Measurements from ENCODE around the gene SPSB1.
A peak's percentile ranks its signal among the peaks of the same experiment; 100 is the strongest.

Gene SPSB1

DNA sequence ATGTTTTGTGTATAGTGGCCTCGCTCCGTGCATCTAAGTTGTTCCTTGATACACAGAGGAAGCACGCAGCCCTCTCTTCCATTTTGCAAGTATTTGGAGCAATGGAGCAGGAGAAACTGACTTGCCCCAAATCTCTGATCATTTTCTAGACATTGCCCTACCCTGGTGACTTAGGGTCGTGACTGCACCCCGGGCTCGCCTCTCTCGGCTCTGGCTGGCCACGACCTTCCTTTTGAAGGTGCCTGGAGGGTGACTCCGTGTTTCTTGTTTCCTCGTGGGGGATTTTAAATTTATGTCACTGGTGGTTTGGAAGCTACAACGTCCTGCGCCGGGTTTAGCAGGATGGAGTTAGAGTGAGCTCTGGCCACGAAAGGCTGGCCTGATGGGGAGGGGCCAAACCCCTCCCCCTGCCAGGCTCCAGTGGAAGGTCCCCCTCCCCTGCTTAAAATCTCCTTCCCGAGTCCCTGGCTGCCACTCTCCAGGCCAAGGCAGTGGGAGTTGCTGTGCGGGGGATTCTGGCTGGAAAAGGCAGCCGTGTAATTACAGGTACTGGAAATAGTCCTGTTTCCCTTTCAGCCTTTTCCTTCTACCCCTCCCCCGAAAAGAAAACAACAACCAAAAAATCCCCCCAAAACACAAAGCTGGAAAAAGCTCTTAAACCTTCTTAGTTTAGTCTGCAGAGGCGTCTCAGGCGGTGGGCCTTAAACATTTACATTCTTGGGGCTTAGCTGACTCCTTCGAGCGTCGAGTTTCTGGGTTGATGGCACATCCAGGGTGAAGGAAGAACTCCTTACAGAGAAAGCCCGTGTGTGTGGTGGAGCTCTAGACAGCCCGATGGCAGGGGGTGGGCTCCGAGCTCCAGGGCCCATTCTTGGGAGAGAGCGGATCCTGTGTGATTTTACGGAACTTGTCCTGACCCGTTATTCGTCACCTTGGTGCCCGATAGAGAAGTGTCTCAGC lies 28.1 kb downstream of the SPSB1 start:
- DNase-seq = no peak

DNA sequence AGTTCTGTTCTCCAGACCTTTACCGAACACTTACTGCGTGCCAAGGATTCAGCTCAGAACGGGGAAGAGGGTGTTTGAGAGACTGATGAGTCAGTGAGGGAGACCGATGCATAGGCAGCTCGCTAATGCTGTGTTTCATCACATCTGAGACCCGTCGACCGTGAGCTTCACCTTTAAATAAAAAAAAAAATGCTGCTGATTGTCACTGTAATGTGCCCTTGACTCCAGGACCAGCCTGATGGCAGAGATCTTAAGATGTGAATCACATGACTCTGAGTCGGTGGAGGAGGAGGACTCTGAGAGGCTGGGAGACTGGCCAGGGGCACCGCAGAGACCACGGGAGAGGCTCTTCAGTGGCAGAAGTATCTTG lies 28.8 kb downstream of the SPSB1 start:
- peak; percentile 15 for DNase-seq

DNA sequence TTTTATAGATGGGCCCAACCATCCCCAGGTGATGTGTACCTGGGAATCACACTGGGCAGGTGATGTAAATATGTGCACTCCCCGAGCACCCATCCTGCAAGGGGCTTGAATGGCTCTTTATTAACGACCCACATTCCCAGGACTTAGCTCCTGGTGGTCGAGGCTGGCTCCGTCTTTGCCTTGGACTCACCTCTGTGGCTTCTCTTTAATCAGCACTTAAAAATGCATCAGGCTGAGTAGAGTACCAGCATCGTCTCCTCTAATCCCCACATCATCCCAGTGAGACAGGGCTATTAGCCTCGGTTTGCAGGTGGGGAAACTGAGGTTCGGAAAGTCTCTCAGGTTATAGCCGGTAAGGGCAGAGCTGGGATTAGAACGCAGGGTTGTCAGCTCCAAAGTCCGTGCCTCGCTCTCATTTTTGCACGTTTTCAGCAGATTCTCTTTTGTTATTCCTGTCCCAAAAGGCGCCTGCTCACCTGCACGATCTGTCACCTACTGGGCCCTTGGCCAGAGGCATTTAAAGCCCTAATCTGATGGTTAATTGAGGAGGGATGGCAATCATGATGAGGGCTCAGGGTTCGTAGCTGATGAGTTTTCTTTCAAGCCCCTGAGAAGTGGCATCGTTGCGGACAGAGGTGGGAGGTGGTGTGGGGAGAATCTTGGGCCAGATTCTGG lies 29.4 kb downstream of the SPSB1 start:
- no peak for DNase-seq

DNA sequence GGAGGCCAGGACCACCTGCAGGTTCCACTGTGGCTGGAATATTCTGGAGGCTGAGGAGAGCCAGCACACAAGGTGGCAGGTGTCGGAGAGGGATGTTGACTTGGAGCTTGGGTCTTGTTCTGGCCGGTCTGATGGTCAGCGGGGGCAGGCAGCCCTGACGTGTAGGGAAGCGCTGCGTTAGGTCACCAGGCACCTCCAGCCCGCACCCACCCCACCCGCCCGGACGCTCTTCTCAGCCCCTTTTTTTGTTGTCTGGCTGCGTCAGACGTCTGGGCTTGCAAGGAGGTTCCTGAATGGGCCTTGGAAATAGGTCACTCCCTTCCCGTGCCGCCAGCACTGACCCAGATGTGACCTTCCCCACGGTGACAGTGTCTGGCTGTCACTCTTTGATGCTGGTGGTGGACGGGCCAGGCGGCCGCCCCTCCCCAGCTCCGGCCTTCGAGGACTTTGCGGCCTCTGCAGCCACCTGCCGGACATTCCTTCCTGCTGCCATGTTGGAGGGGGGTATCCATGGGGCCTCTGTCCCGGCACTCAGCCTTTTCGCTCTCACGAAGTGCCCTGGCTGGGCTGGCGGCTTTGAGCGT lies 30.1 kb downstream of the SPSB1 start:
- no peak for DNase-seq

DNA sequence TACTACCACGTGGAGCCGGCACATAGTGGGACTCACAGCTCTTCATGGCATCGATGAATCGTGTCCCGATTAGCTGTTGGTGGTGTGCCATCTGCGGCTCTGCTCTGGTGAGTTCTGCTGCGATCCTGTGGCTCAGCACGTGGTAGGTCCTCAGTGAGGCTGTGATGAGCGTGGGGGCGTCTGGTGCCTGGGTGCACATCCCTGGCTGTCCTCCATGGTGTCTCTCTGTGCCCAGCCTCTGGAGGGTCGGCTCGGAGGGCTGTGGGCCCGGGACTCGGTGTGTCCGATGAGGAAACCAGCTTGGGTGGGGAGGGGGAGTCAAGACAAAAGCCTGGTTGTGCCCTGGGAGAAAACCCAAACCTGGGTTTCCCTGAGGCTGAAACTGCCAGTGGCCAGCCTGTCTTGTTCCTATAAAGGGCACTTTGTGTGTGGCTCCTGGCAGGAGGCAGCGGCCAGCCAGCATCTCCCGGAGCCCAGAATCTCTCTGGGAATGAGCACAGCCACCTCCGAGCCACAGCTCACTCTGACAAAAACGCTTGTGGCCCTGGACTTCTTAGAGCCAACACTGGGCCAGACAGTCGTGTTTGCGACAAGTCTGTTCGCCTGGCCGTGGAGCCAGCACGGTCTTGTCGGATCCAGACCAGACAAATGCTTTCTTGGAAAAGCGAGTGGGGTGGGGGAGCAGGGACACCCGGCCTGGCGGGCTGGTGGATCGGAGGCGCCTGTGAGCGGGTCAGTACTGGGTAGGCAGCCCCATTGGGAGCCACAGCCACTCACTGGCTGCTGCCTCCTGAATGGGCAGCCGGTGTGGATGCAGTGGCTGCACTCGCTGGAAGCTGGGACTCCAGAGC lies 31.8 kb downstream of the SPSB1 start:
- no peak for DNase-seq

DNA sequence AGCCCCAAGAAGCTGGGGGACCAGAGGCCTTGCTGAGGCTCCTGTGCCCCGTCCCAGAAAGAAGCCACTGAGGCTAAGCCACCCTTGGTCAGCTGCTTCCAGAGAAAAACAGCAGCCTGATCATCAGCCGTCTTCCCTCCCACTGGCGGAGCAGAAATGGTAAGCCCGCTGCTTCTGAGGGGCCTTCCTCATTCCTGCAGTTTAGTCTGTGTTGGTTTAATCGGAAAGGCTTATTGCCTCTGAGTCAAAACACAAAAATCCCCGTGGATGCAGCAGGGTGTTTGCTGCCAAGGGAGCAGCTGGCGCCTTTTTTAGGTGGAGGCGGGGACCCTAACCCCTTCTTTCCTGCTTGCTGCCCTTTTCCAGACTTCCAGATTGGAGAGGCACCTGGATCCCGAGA lies 33.9 kb downstream of the SPSB1 start:
- DNase-seq = no peak

DNA sequence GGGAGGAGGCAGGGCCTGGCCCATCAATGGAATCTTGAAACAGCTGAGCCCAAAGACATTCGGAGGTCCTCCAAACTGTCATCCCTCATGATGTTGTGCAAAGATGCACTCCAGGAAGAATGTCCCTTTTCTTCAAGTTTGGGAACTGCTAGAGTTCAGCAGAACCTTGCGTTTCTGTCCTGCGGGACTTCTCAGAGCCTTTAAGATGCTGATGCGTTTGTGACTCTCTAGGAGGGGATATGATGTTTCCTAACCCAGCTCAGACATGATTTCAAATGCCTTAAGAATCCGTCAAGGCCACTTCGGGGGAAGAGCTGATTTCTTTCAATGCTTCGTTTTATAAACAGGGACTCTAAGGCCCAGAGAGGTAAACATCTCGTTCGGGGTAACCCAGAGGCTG lies 35.5 kb downstream of the SPSB1 start:
- no peak for DNase-seq

DNA sequence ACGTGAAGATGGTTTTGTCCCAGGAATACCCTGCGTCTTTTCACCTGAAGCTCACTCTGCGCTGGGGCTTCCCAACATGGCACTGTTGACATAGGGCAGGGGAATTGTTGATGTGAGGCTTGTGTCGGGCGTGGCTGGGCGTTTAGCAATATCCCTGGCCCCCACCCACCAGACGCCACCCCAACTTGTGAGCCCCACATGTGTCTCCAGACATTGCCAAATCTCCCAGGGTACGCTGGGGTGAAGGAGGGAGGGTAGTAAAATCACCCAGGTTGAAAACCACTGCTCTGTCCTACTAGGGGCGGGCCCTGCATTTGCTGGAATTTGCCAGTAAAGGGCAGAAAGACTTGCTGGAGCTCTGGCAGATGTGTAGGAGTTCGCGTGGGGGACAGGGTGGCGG lies 36.0 kb downstream of the SPSB1 start:
- DNase-seq = no peak

DNA sequence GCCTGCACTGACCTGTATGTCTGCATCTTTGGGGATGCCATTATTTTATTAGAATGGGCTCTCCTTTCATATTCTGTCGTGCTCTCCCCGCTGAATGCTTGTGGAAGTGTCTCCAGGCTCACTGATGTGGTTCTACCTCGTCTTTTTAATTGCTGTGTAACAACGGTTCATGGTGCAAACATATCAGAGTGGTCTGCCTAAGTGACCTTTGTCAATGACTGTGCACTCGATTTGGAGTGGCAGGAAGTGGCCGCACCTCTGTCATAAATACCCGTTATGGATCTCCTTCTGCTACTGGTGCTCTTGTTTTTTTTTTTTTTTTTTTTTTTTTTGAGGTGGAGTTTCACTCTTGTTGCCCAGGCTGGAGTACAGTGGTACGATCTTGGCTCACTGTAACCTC lies 38.3 kb downstream of the SPSB1 start:
- DNase-seq = no peak

DNA sequence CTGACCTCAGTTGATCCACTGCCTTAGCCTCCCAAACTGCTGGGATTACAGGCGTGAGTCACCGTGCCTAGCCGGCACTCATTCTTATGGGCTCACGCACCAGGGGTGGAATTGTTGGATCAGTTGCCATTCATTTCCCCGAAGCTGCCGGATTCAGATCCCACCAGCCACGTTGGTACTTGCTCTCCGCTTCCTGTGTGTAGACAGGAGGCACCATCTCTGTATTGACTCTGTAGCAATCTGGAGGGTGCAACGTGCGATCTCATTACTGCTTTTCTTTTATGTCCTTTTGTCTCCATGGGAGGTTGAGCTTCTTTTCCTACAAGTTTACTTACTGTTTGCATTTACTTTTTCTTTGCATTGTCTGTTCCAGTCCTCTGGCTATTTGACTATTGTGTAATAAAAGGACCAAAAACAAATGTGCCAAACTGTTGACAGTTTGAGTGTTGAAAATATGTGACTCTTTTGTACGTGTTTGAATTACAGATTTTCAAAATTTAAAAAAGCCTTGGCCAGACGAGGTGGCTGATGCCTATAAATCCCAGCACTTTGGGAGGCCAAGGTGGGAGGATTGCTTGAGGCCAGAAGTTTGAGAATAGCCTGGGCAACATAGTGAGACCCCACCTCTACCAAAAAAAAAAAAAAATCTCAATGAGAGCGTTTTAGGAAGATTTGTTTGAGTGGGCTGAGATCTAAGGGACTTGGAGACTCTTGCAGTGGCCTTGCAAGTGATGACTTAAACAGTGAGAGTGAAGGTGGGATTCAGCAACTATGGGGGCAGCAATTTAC lies 39.1 kb downstream of the SPSB1 start:
- no peak for DNase-seq

DNA sequence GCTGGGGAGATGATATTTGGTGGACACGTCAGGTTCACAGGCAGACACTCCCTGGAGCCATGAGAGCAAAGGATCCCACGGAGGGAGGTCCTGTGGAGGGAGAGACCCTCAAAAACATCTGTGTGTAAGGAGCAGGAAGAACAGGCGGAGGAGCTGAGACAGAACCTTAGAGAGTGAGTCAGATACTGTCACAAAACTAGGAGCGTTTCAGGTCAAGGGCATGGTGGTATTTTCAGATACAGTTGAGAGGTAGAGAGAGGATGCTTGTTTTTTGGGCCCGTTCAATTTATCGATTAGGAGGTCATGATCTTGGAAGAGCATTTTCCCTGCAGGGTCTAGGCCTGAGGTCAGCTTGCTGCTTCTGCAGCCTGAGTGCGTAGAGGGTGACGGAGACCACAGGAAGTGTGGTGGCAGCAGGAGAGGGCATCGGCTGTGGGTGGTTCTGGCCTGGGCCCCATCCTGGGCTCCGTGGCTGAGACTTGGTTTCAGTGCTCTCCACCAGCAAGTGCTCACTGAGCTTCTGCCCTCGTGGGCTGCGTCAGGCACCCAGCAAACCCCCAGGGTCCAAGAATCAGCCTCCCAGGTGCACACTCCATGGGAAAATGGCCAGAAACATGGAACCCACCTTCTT lies 39.9 kb downstream of the SPSB1 start:
- no peak for DNase-seq

DNA sequence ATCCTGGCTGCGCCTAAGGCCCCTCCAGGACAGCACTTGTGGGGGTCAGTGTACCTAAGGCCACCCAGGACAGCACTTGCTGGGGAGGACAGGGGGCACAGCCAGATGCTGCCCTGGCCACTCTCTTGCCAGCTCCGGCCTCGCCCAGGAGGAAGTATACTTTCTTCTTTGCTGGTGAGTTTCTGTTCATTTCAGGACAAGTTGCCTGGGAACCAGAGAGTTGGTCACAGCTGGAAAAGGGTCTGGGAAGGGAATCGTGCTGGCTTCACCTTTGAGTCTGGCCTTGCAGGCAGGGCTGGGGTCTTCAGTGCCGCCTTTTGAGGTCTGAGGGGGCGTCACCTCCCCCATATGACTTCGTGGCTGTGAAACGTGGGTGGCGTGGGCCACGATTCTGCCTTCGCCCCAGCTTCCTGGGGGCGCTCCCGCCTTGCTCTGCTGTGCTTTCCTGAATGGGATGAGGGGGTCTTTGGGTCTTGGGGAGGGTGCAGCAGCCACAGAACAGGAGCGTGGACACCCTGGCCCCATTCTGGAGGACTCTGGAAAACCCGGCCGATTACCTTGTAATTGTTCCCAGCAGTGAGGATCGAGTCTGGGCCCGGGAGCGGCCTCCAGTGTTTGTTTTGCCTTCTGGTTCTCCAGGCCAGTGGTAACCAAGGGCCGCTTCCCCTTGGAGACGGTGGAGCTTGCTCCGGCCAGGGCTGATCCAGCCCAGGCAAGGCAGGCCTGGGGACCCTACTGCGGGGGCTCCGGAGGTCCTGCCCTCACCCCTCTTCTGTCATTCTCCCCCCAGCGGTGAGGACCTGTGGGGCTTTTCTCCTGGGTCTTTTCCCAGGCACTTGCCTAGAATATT lies 45.9 kb downstream of the SPSB1 start:
- no peak for DNase-seq

DNA sequence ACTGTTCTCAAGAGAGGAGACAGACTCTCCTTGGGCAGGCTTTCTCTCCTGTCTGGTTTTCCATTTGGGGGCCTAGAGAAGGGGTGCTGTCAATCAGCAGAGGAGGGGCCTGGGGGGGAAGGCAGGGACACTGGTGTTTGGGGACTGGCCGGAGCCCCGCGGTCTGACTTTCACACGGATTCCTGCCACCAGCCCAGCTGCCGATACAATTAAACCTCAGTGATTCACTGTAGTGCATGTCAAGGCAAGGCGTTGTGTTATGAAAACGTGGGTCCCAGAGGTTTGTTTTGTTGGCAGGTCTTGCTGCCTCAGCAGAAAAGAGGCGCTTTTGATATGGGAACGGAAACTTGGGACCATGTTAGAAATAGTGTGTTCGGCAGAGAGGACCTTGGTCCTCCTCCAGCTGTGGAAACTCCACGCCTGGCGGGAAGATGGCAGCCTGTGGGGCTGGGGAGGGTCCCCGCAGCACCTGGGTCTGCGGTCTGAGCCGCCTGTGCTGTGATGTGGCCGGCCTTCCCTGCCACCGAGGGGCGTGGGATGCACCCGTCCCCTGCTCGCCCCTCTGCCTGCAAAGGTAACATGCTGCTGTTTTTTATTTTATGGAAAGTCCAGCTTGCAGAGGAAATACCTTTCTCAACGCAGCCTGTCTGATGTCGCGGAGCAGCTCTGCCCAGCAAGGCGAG lies 47.6 kb downstream of the SPSB1 start:
- DNase-seq = no peak

DNA sequence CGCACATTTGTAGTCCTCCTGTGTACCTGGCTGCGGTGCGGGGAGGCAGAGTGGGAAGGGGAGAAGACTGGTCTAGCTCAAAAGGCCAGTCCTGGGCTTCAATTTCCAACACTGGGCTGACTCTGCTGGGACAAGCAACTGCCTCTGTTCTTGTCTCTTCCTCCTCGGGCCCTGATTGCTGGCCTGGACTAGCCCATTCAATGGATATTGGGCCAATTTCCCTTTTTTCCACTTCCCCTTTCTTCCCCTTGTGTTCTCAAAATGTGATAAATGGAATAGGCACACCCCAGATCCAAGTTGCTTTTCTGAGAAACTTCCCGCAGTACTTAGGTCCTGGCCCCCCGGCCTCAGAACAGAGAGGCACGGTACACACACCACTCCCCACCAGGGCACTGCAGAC lies 48.2 kb downstream of the SPSB1 start:
- DNase-seq = peak; percentile 24

DNA sequence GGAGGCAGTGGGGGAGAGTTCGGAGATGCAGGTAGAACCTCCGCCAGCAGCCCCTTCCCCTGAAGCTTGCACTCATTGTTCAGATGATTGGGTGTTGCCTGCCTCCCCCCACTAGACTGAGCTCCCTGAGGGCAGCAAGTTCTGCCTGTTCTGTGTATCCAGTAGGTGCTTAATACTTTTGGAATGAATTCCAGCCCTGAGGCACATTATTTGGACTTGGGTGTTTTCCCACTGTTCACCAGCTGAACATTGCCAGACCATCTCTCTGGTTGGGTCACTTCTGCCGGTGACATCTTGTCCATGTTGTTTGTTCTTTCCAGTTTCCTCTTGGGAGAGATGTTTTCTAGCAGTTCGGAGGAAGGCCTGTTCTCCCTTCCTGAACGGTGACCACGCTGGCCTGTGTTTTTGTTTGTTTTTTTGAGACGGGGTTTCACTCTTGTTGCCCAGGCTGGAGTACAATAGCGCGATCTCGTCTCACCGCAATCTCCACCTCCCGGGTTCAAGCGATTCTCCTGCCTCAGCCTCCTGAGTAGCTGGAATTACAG lies 48.7 kb downstream of the SPSB1 start:
- no peak for DNase-seq

DNA sequence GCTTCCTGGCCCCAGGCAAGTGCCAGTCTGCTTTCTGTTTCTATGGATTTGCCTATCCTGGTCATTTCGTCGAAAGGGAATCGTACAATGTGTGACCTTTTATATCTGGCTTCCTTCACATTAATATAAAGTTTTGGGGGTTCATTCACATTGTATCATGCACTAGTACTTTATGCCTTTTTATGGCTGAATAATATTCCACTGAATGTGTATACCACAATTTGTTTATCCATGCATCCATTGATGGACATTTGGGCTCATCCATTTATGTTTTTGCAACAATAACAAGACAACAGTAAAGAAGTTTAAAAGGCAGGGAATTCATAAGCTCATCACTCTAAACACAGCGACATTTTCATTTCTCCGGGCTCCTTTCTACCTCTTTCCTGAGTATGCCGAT lies 50.6 kb downstream of the SPSB1 start:
- DNase-seq = no peak

DNA sequence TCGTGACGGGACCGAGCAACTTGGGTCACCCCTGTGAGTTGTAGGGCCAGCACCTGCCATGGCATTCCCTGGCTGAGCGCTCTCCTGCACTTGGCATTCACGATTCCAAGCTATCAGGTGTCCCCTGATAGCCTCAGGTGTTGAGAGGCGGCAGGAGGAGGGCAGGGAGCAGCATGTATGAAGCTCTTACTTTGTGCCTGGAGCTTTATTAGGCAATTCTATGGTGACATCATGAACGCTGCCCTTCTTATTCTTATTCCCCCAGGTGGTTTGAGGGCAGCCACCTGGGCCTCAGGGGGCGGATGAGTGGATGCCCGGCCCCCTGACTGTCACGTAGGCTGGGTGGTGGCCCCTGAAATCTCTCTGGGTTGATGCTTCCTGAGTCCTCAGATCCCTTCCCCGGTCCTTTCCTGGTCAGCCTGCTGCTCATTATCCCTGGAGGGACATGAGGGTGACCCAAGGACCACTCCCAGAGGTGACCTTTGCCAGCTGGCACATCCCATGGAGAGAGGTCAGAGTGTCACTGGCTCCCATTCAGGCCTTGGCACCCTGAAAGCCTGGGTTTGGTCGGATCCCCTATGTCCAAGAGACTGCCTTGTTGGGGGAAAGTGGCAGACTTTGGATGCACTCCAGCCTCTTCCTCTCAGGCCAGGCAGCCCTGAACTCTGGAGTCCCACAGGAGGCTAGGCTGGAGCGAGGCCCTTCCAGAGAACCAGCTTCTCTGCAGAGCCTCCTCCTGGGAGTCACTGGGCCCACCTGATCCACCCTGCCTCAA lies 51.9 kb downstream of the SPSB1 start:
- no peak for DNase-seq

DNA sequence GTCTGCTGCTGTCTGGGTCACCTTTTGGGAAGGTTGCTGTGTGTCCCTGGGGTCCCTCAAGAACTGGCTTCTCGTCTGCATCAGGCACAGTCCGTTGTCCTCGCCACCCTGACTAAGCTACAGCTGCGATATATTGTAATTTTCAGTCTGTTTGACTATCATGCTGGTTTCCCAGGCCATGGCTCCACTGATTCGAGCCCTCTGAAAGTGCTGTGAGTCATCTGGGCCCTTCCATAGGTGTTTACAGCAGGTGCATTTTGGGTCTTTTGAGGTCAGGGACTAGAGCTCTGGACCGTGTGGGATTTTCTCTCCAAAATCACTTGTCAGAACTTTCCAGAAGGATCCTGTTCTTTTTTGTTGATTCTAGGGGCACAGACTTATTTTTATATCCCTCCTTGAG lies 52.8 kb downstream of the SPSB1 start:
- DNase-seq = no peak

DNA sequence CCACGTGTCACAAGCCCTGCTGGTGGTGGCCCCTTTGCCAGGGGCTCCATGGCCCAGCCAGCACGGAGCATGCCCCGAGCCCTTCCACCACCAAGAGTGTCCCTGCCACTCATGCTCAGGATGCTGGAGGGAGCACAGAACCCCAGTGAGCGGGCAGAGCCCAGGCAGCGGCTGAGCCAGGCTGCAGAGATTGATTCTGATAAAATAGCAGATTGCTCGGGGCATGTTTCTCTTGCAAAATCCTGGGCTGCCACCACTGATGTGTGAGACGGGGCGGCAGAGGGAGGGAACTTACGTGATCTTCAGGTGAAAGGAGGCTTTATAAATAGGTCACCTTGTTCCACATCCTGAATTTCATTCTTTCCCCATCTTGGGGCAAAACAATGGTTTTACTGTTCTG lies 53.2 kb downstream of the SPSB1 start:
- DNase-seq = no peak

Measured in hematopoietic multipotent progenitor cell treated with erythropoietin and hydrocortisone succinate and interleukin-3 and kit ligand, for 4 days (in vitro differentiated cells).